B cell (primary cell): ENCODE measurements around the gene COX5B. TPM values are rescaled to one million over a fixed set of nuclear protein-coding genes. Genes with fewer than 3 reads are reported as not detected.

Experiments
- ATAC-seq: fragments of 200-7000 bp; cut with Tn5 transposase; one replicate; pipeline ENCODE4 v1.10.0; 2021; ENCODE audit warnings: low read depth, mild to moderate bottlenecking, moderate number of reproducible peaks, moderate library complexity
- CTCF ChIA-PET: fragments of 350-600 bp; sonication (Branson Sonifier 250); formaldehyde crosslinking; loops from one replicate; lab custom pipeline; 2021; ENCODE audit warnings: antibody characterized with exemption, inconsistent platforms; lab: Charles Lee
- POLR2A ChIA-PET: fragments of 350-600 bp; sonication (Branson Sonifier 250); formaldehyde crosslinking; loops from one replicate; lab custom pipeline; 2021; ENCODE audit warnings: antibody characterized with exemption; lab: Charles Lee
- DNase-seq: peaks from one replicate; pipeline ENCODE4 v3.0.0; 2013
- H2AFZ ChIP-seq: 2 replicates; pipeline ENCODE4 v1.6.1; 2012; ENCODE audit warnings: mild to moderate bottlenecking, low read depth, low read length; ENCODE audit not compliant: insufficient read depth, poor library complexity, severe bottlenecking
- H3K27ac ChIP-seq, 2 donors: 1 replicate in 1 of 2; 2 replicates in 1 of 2; pipeline ENCODE4 v1.5.1; 2012 to 2013; ENCODE audit warnings: low read length in 2 of 2, mild to moderate bottlenecking in 2 of 2, moderate library complexity in 1 of 2
- H3K27me3 ChIP-seq, 4 experiments: fragments of 200-600 bp in 1 of 4; sonication (generic) in 1 of 4; replicated peaks in 1 of 4; 1 replicate in 2 of 4; 2 replicates in 2 of 4; pipeline versions ENCODE4 v1.6.1 to v1.7.0; 2013 to 2016; ENCODE audit warnings: low read length in 3 of 4, mild to moderate bottlenecking in 2 of 4, mixed read lengths in 1 of 4, moderate library complexity in 1 of 4; ENCODE audit not compliant: insufficient read depth in 4 of 4, control insufficient read depth in 3 of 4; ENCODE audit errors: control extremely low read depth in 1 of 4
- H3K36me3 ChIP-seq, 2 experiments: replicated peaks in 1 of 2; 1 replicate in 1 of 2; 2 replicates in 1 of 2; pipeline versions ENCODE4 v1.6.1 to v1.7.1; 2013; ENCODE audit warnings: low read length in 1 of 2; ENCODE audit not compliant: insufficient read depth in 2 of 2, control insufficient read depth in 1 of 2; ENCODE audit errors: control extremely low read depth in 1 of 2, extremely low read depth in 1 of 2
- H3K4me1 ChIP-seq, 2 donors: fragments of 200-600 bp in 1 of 2; sonication (generic) in 1 of 2; 1 replicate in 1 of 2; 2 replicates in 1 of 2; pipeline versions ENCODE4 v1.5.1 to v1.6.1; 2013 to 2017; ENCODE audit warnings: low read length in 2 of 2; ENCODE audit not compliant: control insufficient read depth in 2 of 2, insufficient read depth in 2 of 2
- H3K4me2 ChIP-seq: replicated peaks from 2 replicates; pipeline ENCODE3; 2012; ENCODE audit warnings: mild to moderate bottlenecking, low read depth, low read length; ENCODE audit not compliant: poor library complexity, severe bottlenecking
- H3K4me3 ChIP-seq, 5 experiments: fragments of 200-600 bp in 1 of 5; sonication (generic) in 1 of 5; 1 replicate in 3 of 5; 2 replicates in 2 of 5; pipeline versions ENCODE4 v1.5.1 to v1.7.0; 2011 to 2016; ENCODE audit warnings: low read length in 4 of 5, mild to moderate bottlenecking in 4 of 5, low read depth in 2 of 5, control low read depth in 1 of 5, moderate library complexity in 1 of 5; ENCODE audit not compliant: insufficient read depth in 1 of 5; ENCODE audit errors: control extremely low read depth in 1 of 5, extremely low read depth in 1 of 5
- H3K79me2 ChIP-seq: fragments of 200-600 bp; sonication (generic); one replicate; pipeline ENCODE4 v1.6.0; 2016; ENCODE audit warnings: low read length; ENCODE audit not compliant: control insufficient read depth, insufficient read depth
- H3K9ac ChIP-seq: fragments of 200-600 bp; sonication (generic); 2 replicates; pipeline ENCODE4 v1.6.1; 2017; ENCODE audit warnings: mild to moderate bottlenecking, low read length, moderate library complexity
- H3K9me3 ChIP-seq, 3 donors: one replicate each; pipeline versions ENCODE4 v1.6.1 to v1.7.1; 2013; ENCODE audit warnings: low read length in 2 of 3; ENCODE audit not compliant: control insufficient read depth in 2 of 3, insufficient read depth in 1 of 3; ENCODE audit errors: control extremely low read depth in 1 of 3
- H4K20me1 ChIP-seq: 2 replicates; pipeline ENCODE4 v1.6.0; 2012; ENCODE audit warnings: mild to moderate bottlenecking, low read length; ENCODE audit not compliant: insufficient read depth, control insufficient read depth, poor library complexity, severe bottlenecking
- H3K27ac Mint-ChIP-seq: one replicate; pipeline ENCODE4 v1.8.0; 2021; ENCODE audit warnings: mixed read lengths
- H3K27me3 Mint-ChIP-seq: one replicate; pipeline ENCODE4 v1.8.0; 2021; ENCODE audit warnings: mixed read lengths
- H3K4me1 Mint-ChIP-seq: one replicate; pipeline ENCODE4 v1.8.0; 2021; ENCODE audit warnings: mixed read lengths
- H3K4me3 Mint-ChIP-seq: one replicate; pipeline ENCODE4 v1.8.0; 2021; ENCODE audit warnings: mixed read lengths
- H3K9me3 Mint-ChIP-seq: one replicate; pipeline ENCODE4 v1.8.0; 2022; ENCODE audit warnings: mixed read lengths; ENCODE audit not compliant: insufficient read depth
- CTCF ChIP-seq: fragments of 200-600 bp; IDR thresholded peaks from one replicate; pipeline ENCODE4 v1.8.0; 2022; ENCODE audit warnings: antibody characterized with exemption, mild to moderate bottlenecking
- EZH2 ChIP-seq: IDR thresholded peaks from 2 replicates; pipeline ENCODE4 v1.6.1; 2012; ENCODE audit warnings: borderline replicate concordance, low read depth, mild to moderate bottlenecking, moderate library complexity, low read length; ENCODE audit not compliant: insufficient read depth, poor library complexity, severe bottlenecking
- WGBS: methylation state at CpG from one replicate; pipeline ENCODE4 v1.1.5; 2013; ENCODE audit warnings: missing lambda C conversion rate; ENCODE audit not compliant: insufficient coverage; 5-methylcytosine and 5-hydroxymethylcytosine counted together
- intact Hi-C: fragments of 100-400 bp; cut with micrococcal nuclease; formaldehyde crosslinking; loops from one replicate; pipeline ENCODE4 v1.10.0; 2022
- polyA plus RNA-seq: library from polyadenylated mRNA; depleted of rRNA; stranded (reverse); fragments of >200 nt; gene quantifications from 2 replicates; pipeline ENCODE4 v1.2.3, GENCODE V29; 2012
- total RNA-seq, 2 donors: library from RNA; stranded (reverse); fragments of 120-200 nt in 1 of 2; gene quantifications; 1 replicate in 1 of 2; 2 replicates in 1 of 2; pipeline versions ENCODE4 v1.2.3 to v1.2.4, GENCODE V29; 2013 to 2022

The COX5B gene
- total and polyA plus RNA-seq, 2 donors (not counting 1 experiment from before 2014, with no cell fraction given) = 111 to 164 TPM

- H3K36me3 ChIP-seq = peaks cover 4 to 29% of the 10 kb centered on the region in 2 experiments
- H3K9me3 ChIP-seq = no peaks in the 10 kb centered on the region
- peak overlapping the region; percentile 91 for H2AFZ ChIP-seq
- H3K27me3 Mint-ChIP-seq = peaks cover 3% of the 10 kb centered on the region
- H3K9ac ChIP-seq = peak overlapping the region; percentile 99
- WGBS = 5% methylated on average over 19 of the region's 19 CpGs
- peaks cover 14% of the 10 kb centered on the region for H3K79me2 ChIP-seq
- no peak for DNase-seq
- no peak for TF ChIP-seq EZH2
- no peak for TF ChIP-seq CTCF
- H4K20me1 ChIP-seq = peaks cover 12% of the 10 kb centered on the region
- no peaks in the 10 kb centered on the region for H3K9me3 Mint-ChIP-seq
- H3K4me2 ChIP-seq = peak overlapping the region; percentile 88
- peak overlapping the region; percentile 61 to 97 (median 97) for H3K4me3 ChIP-seq
- CTCF ChIA-PET = interaction anchor here (1.0 to 2.9 kb wide), 6 partner anchors 15 to 55 kb away, joined by 3 to 34 read pairs (median 10); partner anchors contain the start of gene ACTR1B
- H3K27ac ChIP-seq = peak overlapping the region; percentile 72 to 87
- no peaks in the 10 kb centered on the region for H3K27me3 ChIP-seq
- intact Hi-C loops = loop anchor here (1.0 to 5.0 kb wide), 4 partner anchors 19 to 367 kb away; partner anchors contain the start of genes ACTR1B and TMEM131
- H3K4me1 Mint-ChIP-seq = peaks cover 21% of the 10 kb centered on the region
- peaks cover 14 to 15% of the 10 kb centered on the region in 2 donors for H3K4me1 ChIP-seq
- H3K4me3 Mint-ChIP-seq = peak overlapping the region; percentile 100
- H3K27ac Mint-ChIP-seq = peak overlapping the region; percentile 97
- ATAC-seq = peak; percentile 34
- POLR2A ChIA-PET = interaction anchor here (0.8 to 3.6 kb wide), 4 partner anchors 18 to 1691 kb away, joined by 3 to 44 read pairs (median 4); partner anchors contain the start of genes ACTR1B, C2orf92 and TXNDC9
Observed at GRCh38 chr2:97645112-97645694, 659 bp upstream of the COX5B start.

- H3K9me3 ChIP-seq = no peaks in the 10 kb centered on the region
- H3K4me2 ChIP-seq = peak overlapping the region; percentile 88
- H4K20me1 ChIP-seq = peaks cover 12% of the 10 kb centered on the region
- ChIA-PET CTCF (interaction anchor here (1.8 to 2.9 kb wide), 4 partner anchors 13 to 56 kb away, joined by 10 to 34 read pairs (median 14); partner anchors contain the start of gene ACTR1B), POLR2A (interaction anchor here (1.5 to 3.6 kb wide), 2 partner anchors 16 to 23 kb away, joined by 3 to 44 read pairs; partner anchors contain the start of genes ACTR1B and C2orf92)
- peaks cover 14% of the 10 kb centered on the region for H3K79me2 ChIP-seq
- H3K27me3 ChIP-seq = no peaks in the 10 kb centered on the region
- peak overlapping the region; percentile 61 to 97 (median 97) for H3K4me3 ChIP-seq
- TF ChIP-seq CTCF (no peak), EZH2 (no peak)
- WGBS = 96% methylated on average over 3 of the region's 4 CpGs
- ATAC-seq (no peak), DNase-seq (peak; percentile 7)
- Mint-ChIP-seq H3K4me1 (peaks cover 21% of the 10 kb centered on the region), H3K27me3 (peaks cover 3% of the 10 kb centered on the region), H3K27ac (peak overlapping the region; percentile 76), H3K4me3 (peak overlapping the region; percentile 100), H3K9me3 (no peaks in the 10 kb centered on the region)
- H2AFZ ChIP-seq = no peak overlapping the region
- peaks cover 4 to 29% of the 10 kb centered on the region in 2 experiments for H3K36me3 ChIP-seq
- peak overlapping the region in 1 of 2 donors; percentile 87 for H3K27ac ChIP-seq
- peak overlapping the region; percentile 99 for H3K9ac ChIP-seq
- H3K4me1 ChIP-seq = peaks cover 14 to 15% of the 10 kb centered on the region in 2 donors
- intact Hi-C loops = loop anchor here (5.0 kb wide), 2 partner anchors 350 to 365 kb away; partner anchors contain the start of gene TMEM131
Observed at GRCh38 chr2:97646977-97647376, 1.1 kb downstream of the COX5B start.
